ENCODE measurements around the gene LIN9.
"Not testable (repeated sequence)": the region's sequence is repeated elsewhere in the genome, so short reads cannot be mapped to it uniquely, and the experiment has no call there.

Gene LIN9

DNA sequence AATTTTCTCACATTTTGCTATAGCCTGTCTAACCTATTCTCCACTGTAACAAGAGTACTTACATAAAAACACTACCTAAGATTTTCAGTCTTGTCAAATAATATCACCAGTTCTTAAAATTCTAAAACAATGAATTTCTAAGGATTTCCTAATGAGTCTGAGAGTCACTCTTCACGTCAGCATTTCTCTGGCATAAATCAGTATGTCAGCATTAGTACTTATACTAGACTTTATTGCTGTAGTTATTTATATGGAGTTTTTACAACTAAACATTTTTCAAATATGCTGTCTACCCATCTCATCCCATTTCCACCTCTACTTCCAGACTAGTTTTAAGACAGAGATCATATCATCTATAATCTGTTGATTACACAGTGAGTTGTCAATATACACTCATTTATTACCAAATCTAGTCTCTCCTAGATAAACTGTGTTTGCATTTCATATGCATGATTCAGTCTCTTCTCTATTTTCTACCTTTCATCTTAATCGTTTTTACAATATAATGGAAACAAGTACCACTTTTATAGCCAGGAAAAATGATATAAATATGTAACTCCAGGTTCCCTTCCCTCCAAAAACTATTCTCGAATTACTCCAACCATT is 32.8 kb downstream of the LIN9 start:
- Histone ChIP-seq H3K9me3 (ENCODE audit: control insufficient read depth, insufficient read depth, low read length) (no peaks in the 10 kb centered on the region), H3K9ac (ENCODE audit: low read depth, low read length) (no peak overlapping the region), H3K36me3 (ENCODE audit: insufficient read depth, low read length) (peaks cover 5% of the 10 kb centered on the region; the same call in 1 of the 2 replicates), H3K4me1 (ENCODE audit: insufficient read depth, low read length) (no peaks in the 10 kb centered on the region)

DNA sequence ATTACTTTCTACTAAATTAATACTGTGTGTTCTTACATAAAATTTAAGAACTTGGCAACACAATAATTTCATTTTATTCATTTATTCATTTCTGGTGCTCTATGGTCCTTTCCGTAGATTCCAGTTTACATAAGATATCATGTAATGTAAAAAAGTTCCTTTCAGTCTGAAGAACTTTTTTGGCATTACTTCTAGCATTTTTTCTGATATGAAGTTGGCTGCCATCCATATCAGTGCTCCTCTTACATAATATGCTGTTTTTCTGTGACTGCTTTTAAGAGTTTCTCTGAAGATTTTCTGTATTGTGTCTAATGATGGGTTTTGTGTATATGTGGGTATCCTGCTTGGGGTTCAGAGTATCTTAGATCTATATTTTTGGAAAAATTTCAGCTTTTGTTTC is 34.8 kb downstream of the LIN9 start:
- Histone ChIP-seq H3K36me3 (ENCODE audit: insufficient read depth, low read length) (peaks cover 5% of the 10 kb centered on the region; the same call in 1 of the 2 replicates), H3K9me3 (ENCODE audit: control insufficient read depth, insufficient read depth, low read length) (no peaks in the 10 kb centered on the region), H3K9ac (ENCODE audit: low read depth, low read length) (no peak overlapping the region)

GRCh38 chr1:226272233-226272902 is 36.6 kb downstream of the LIN9 start:
- not testable (repeated sequence) for H3K9ac ChIP-seq (ENCODE audit: low read depth, low read length); H3K4me1 ChIP-seq (ENCODE audit: insufficient read depth, low read length); H3K36me3 ChIP-seq (ENCODE audit: insufficient read depth, low read length); H3K9me3 ChIP-seq (ENCODE audit: control insufficient read depth, insufficient read depth, low read length)

More for the DNA sequence above, 34.8 kb downstream of the LIN9 start:
- no peaks in the 10 kb centered on the region for H3K4me1 ChIP-seq (ENCODE audit: insufficient read depth, low read length)

GRCh38 chr1:226268421-226269124 is 40.4 kb downstream of the LIN9 start:
- Histone ChIP-seq H3K4me1 (ENCODE audit: insufficient read depth, low read length) (no peaks in the 10 kb centered on the region), H3K9me3 (ENCODE audit: control insufficient read depth, insufficient read depth, low read length) (no peaks in the 10 kb centered on the region), H3K9ac (ENCODE audit: low read depth, low read length) (no peak overlapping the region), H3K36me3 (ENCODE audit: insufficient read depth, low read length) (no peaks in the 10 kb centered on the region)

GRCh38 chr1:226261818-226262217 is 47.1 kb downstream of the LIN9 start:
- no peaks in the 10 kb centered on the region for H3K4me1 ChIP-seq (ENCODE audit: insufficient read depth, low read length)
- no peaks in the 10 kb centered on the region; the same call in 1 of the 2 replicates for H3K36me3 ChIP-seq (ENCODE audit: insufficient read depth, low read length)
- 0 out of 2 replicates have a peak, but pooled peaks cover 6% of the 10 kb centered on the region for H3K9me3 ChIP-seq (ENCODE audit: control insufficient read depth, insufficient read depth, low read length)
- H3K9ac ChIP-seq (ENCODE audit: low read depth, low read length), result no peak overlapping the region

- no peak overlapping the region for H3K9ac ChIP-seq (ENCODE audit: low read depth, low read length)
- no peaks in the 10 kb centered on the region for H3K4me1 ChIP-seq (ENCODE audit: insufficient read depth, low read length)
- peaks cover 4% of the 10 kb centered on the region for H3K36me3 ChIP-seq (ENCODE audit: insufficient read depth, low read length)
- no peaks in the 10 kb centered on the region for H3K9me3 ChIP-seq (ENCODE audit: control insufficient read depth, insufficient read depth, low read length)
Measured at GRCh38 chr1:226255380-226255779, 53.6 kb downstream of the LIN9 start.

DNA sequence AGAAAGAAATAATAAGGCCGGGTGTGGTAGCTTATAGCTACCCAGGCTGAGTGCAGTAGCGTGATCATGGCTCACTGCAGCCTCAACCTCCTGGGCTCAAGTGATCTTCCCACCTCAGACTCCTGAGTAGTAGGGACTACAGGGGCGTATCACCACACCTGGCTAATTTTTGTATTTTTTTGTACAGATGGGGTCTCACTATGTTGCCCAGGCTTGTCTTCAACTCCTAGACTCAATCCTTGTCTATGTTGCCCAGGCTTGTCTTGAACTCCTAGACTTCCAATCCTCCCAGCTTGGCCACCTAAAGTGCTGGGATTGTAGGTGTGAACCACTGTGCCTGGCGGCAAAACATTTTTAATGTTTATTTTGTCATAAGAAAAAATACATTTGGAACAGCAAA is 55.0 kb downstream of the LIN9 start:
- Histone ChIP-seq H3K9me3 (ENCODE audit: control insufficient read depth, insufficient read depth, low read length) (no peaks in the 10 kb centered on the region), H3K9ac (ENCODE audit: low read depth, low read length) (no peak overlapping the region), H3K36me3 (ENCODE audit: insufficient read depth, low read length) (peaks cover 4% of the 10 kb centered on the region), H3K4me1 (ENCODE audit: insufficient read depth, low read length) (no peaks in the 10 kb centered on the region)

GRCh38 chr1:226252841-226253240 is 56.1 kb downstream of the LIN9 start:
- not testable (repeated sequence) for H3K36me3 ChIP-seq (ENCODE audit: insufficient read depth, low read length); H3K4me1 ChIP-seq (ENCODE audit: insufficient read depth, low read length); H3K9me3 ChIP-seq (ENCODE audit: control insufficient read depth, insufficient read depth, low read length); H3K9ac ChIP-seq (ENCODE audit: low read depth, low read length)

- H3K9ac ChIP-seq (ENCODE audit: low read depth, low read length), result no peak overlapping the region
- no peaks in the 10 kb centered on the region for H3K4me1 ChIP-seq (ENCODE audit: insufficient read depth, low read length)
- H3K36me3 ChIP-seq (ENCODE audit: insufficient read depth, low read length), result peaks cover 4% of the 10 kb centered on the region; the same call in 1 of the 2 replicates
- no peaks in the 10 kb centered on the region for H3K9me3 ChIP-seq (ENCODE audit: control insufficient read depth, insufficient read depth, low read length)
Measured at GRCh38 chr1:226250511-226250910, 58.5 kb downstream of the LIN9 start.

- Histone ChIP-seq H3K36me3 (ENCODE audit: insufficient read depth, low read length) (peaks cover 1% of the 10 kb centered on the region; the same call in 1 of the 2 replicates), H3K4me1 (ENCODE audit: insufficient read depth, low read length) (no peaks in the 10 kb centered on the region), H3K9me3 (ENCODE audit: control insufficient read depth, insufficient read depth, low read length) (no peaks in the 10 kb centered on the region), H3K9ac (ENCODE audit: low read depth, low read length) (no peak overlapping the region)
Measured at GRCh38 chr1:226248796-226249195, 60.2 kb downstream of the LIN9 start.

DNA sequence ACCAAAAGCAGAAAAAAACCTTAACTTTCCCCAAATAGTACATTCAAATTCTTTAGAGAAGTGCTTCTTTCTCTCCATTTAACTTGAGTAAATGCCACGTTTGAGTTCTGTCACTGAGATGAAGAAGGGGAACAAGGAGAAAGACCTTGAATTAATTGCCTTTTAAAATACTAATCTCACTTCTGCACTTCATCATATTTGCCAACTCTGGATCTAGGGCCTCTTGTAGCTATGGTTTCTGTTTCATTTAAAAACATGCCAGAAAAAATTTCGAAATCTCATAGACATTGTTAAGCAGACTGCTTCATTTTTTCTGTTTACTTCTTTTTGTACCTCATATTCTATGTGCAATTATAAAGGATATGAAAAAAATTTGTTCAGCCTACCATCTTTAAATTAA is 60.9 kb downstream of the LIN9 start:
- no peaks in the 10 kb centered on the region for H3K36me3 ChIP-seq (ENCODE audit: insufficient read depth, low read length)
- no peaks in the 10 kb centered on the region for H3K4me1 ChIP-seq (ENCODE audit: insufficient read depth, low read length)

DNA sequence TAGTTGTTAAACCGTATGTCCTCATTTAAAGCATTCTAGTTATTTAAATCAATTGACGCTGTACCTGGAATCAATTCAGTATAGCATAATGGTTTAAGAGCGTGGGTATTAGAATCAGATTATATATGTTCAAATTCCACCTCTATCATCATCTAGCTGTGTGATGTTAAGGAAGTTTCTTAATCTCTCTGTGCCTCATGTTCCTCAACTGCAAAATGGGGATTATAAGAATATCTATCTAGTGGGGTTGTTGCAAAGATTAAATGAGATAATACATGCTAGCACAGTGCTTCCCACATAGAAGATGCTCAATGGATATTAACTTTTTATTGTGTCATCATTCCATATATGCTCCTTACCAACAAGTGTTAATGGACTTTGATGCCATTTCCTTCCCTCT is 69.5 kb downstream of the LIN9 start:
- H3K36me3 ChIP-seq (ENCODE audit: insufficient read depth, low read length), result peaks cover 6% of the 10 kb centered on the region; the same call in 1 of the 2 replicates
- no peak overlapping the region for H3K9ac ChIP-seq (ENCODE audit: low read depth, low read length)
- no peaks in the 10 kb centered on the region for H3K4me1 ChIP-seq (ENCODE audit: insufficient read depth, low read length)
- H3K9me3 ChIP-seq (ENCODE audit: control insufficient read depth, insufficient read depth, low read length), result no peaks in the 10 kb centered on the region

More for the DNA sequence above, 60.9 kb downstream of the LIN9 start:
- no peaks in the 10 kb centered on the region for H3K9me3 ChIP-seq (ENCODE audit: control insufficient read depth, insufficient read depth, low read length)
- H3K9ac ChIP-seq (ENCODE audit: low read depth, low read length), result no peak overlapping the region

DNA sequence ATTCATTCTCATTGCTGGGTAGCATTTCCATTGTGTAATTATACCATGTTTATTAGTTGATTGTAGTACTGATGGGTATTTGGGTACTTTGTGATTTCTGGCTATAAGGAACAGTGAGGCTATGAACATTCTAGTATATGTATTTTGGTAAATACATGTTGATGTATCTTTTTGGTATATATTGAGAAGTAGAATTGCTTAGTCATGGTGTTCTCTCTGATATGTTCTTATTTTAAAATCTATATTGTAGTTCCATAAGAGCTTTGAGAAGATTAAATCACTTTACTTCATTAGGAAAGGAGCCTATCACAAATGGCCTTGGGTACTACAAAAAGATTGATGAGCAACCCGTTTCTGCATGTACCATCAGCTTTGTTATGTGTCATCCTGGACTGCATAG is 72.1 kb downstream of the LIN9 start:
- H3K9me3 ChIP-seq (ENCODE audit: control insufficient read depth, insufficient read depth, low read length), result no peaks in the 10 kb centered on the region
- peaks cover 6% of the 10 kb centered on the region; the same call in 1 of the 2 replicates for H3K36me3 ChIP-seq (ENCODE audit: insufficient read depth, low read length)
- no peak overlapping the region for H3K9ac ChIP-seq (ENCODE audit: low read depth, low read length)
- H3K4me1 ChIP-seq (ENCODE audit: insufficient read depth, low read length), result no peaks in the 10 kb centered on the region

- Histone ChIP-seq H3K36me3 (ENCODE audit: insufficient read depth, low read length) (peaks cover 6% of the 10 kb centered on the region; the same call in 1 of the 2 replicates), H3K4me1 (ENCODE audit: insufficient read depth, low read length) (no peaks in the 10 kb centered on the region), H3K9ac (ENCODE audit: low read depth, low read length) (no peak overlapping the region), H3K9me3 (ENCODE audit: control insufficient read depth, insufficient read depth, low read length) (no peaks in the 10 kb centered on the region)
Measured at GRCh38 chr1:226233806-226234205, 75.2 kb downstream of the LIN9 start.

- H3K9ac ChIP-seq (ENCODE audit: low read depth, low read length), result no peak overlapping the region
- no peaks in the 10 kb centered on the region for H3K4me1 ChIP-seq (ENCODE audit: insufficient read depth, low read length)
- H3K9me3 ChIP-seq (ENCODE audit: control insufficient read depth, insufficient read depth, low read length), result no peaks in the 10 kb centered on the region
- H3K36me3 ChIP-seq (ENCODE audit: insufficient read depth, low read length), result peaks cover 4% of the 10 kb centered on the region; the same call in 1 of the 2 replicates
Measured at GRCh38 chr1:226233293-226233692, 75.7 kb downstream of the LIN9 start.
